Activated CD4-positive, alpha-beta T cell treated with anti-CD3 and anti-CD28 coated beads, Interleukin-2, Interleukin-6, amounts not matched to agents 100 ng/mL and 50 ng/mL, durations not matched to agents 16 hours and 8 hours (primary cell): ENCODE data around the gene MICAL2.

Source experiments
- DNase-seq: peaks from one replicate; pipeline ENCODE4 v3.0.0-alpha.2; 2020

The MICAL2 gene

DNA sequence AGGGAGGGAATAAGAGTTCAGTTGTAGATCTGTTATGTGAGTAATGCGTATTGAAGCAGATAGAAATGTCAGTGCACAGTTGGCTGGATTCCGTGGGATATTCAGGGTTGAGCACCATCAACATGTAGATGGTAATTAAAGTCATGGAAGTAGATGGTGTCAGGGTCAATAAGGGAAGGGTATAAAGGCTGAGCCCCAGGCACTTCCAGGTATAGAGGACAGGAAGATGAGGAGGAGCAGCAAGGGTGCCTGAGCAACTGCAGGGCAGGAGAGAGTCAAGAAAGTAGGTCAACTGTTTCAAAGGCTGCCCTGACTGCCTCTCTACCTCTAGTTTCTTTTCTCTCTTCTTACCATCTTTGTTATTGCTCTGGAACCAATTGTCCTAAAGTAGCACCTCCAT is 85.9 kb downstream of the MICAL2 start:
- peak; percentile 51 for DNase-seq

DNA sequence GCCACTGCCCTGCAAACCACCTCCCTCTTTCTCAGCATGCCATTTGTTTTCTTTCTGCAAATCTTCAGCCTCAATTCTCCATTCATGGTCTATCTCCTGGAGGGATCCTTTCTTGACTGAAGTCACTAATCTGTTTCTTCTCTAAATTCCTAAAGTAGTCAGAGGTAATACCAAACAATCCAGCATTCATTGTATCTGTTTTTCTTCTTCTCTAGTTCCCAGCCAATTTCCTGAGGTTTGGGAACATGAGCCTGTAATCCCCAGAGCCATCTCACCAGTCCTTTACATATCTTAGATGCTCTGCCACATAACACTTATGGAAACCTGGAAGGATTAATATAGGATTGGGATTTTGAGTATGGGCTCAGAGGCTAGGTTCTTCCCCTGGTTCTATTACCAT is 86.5 kb downstream of the MICAL2 start:
- DNase-seq: no peak

GRCh38 chr11:12198251-12199222 is 88.1 kb downstream of the MICAL2 start:
- DNase-seq: peak; percentile 50

GRCh38 chr11:12199231-12199948 is 89.0 kb downstream of the MICAL2 start:
- no peak for DNase-seq

GRCh38 chr11:12200279-12200990 is 90.0 kb downstream of the MICAL2 start:
- peak; percentile 67 for DNase-seq

DNA sequence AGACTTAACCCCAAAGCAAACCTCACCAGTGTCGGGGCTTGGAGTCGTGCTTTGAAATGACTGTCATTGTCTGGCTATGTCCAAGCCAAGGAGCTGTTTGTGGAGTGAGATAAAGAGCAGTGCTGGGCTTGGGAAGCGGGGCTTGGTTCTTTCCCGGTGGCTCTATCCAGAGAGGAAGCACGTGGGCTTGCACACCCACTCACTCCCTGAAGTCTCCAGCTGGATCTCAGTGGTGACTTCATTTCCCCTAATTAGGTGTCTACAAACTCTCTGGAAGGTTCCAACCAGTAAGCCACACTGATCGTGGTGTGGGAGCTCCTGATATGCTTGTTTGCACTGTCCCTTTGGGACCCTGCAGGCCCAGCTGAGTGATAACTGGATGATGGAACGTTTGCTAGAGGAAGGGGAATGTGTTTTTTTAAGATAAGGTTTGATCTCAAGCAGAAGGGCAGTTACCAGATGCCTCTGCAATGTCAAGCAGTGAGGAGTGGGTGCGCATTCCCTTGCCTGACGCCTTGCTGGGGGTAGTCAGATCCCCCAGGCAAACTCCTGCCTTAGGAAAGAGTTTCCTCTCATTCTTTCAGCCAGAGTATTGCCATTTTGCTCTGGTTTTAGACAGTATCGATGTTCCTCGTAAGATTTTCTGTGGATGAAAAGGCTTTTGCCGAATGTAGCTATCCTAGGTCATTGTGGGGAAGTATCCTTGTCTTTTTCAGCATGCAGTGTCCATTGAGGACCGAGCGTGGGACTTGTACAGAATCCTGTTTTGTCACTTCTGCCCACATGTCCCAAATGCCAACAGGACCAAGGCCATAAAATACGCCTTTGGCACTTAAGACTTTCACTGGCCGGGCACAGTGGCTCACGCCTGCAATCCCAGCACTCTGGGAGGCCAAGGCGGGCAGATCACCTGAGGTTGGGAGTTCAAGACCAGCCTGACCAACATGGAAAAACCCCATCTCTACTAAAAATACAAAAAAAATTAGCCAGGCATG is 90.9 kb downstream of the MICAL2 start:
- DNase-seq: no peak

GRCh38 chr11:12202661-12203310 is 92.4 kb downstream of the MICAL2 start:
- DNase-seq: no peak

GRCh38 chr11:12204506-12204905 is 94.1 kb downstream of the MICAL2 start:
- DNase-seq: no peak

GRCh38 chr11:12205330-12205729 is 94.9 kb downstream of the MICAL2 start:
- DNase-seq: no peak

GRCh38 chr11:12206529-12206928 is 96.1 kb downstream of the MICAL2 start:
- DNase-seq: no peak

DNA sequence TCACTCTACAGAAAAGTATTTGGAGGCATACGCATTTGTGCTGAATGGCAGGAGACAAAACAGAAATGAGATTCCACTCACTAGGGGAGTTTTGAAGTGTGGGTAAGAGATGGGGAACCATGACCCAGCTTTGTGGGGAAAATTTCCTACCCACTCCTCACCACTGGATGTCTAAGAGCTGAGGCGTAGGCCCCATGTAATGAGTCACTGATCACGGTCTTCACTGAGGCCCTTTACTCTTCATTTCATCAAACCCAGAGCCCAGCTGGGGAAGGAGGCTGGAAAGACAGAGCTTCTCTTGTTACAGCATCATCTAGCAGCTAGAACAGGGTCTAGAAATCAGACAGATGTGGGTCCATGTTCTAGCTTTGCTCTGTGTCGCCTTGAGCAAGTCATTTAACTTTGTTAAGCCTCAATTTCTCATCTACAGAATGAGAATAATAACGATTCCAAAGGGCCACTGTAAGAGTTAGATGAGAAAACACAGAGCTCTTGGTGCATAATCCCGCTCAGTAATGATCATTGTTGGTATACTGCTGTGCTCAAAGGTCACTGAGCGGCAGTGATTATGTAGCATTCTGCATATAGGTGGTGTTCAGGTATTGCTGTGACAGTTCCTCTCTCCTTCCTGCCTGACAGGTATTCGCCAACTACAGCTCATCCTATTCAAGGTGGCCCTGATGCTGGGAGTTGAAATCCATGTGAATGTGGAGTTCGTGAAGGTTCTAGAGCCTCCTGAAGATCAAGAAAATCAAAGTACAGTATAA is 97.2 kb downstream of the MICAL2 start:
- peak; percentile 67 for DNase-seq

DNA sequence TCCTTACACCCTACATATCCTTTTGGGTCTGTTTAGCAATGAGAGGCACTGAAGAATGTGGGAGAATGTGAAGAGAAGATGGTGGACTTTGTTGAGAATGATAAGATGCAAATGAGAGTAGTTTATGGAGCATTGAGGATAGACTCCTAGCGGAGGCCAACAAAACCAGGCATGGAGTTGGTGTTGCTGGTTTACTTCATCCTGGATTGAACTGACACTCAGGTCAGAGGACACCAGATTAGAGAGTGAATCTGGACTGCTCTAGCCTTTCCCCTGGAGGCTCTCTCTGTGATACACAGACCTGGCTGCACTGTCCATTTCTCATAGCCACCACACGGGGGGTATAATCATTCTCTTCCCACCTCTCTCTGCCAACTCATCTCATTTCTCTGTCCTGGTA is 98.7 kb downstream of the MICAL2 start:
- no peak for DNase-seq

- no peak for DNase-seq
Observed at GRCh38 chr11:12210200-12210599, 99.8 kb downstream of the MICAL2 start.

- DNase-seq: no peak
Observed at GRCh38 chr11:12211331-12212065, 101.1 kb downstream of the MICAL2 start.

DNA sequence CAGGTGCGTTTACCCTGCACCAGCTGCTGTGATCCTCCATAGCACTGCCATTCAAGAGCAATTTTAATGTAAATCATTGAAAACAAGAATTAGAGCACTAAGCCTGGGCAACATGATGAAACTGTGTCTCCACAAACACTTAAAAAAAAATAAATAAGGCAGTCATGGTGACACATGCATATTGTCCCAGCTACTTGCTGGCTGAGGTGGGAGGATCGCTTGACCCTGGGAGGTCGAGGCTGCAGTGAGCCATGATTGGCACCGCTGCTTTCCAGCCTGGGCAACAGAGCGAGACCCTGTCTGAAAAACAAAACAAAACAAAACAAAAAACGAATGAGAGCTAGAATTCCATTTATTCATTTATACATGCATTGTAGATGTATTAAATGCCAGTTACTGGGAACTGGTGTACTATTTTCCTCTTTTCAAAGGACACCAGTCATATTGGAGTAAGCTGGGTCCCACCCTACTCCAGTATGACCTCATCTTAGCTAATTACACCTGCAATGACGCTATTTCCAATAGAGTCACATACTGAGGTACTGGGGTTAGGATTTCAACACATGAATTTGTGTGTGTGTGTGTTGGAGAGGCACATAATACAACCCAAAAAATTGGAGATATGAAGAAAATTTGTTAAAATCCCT is 101.9 kb downstream of the MICAL2 start:
- no peak for DNase-seq

DNA sequence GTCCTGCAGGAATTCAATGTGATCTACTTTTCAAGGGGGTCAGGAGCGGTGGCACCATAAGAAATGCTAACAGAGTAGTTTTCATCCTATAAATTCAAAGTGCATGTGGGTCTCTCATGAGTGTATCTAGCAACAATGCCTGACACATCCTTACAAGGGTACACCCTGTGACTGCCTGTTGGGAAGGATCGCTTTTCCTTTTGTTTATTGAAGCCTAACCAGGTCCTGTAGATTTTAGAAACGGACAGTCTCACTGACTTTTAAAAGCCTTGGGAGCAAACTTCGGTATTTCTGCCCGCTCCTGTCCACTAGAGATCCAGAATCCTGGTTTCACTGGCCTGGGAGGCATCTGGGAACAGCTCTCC is 102.4 kb downstream of the MICAL2 start:
- DNase-seq: no peak

DNA sequence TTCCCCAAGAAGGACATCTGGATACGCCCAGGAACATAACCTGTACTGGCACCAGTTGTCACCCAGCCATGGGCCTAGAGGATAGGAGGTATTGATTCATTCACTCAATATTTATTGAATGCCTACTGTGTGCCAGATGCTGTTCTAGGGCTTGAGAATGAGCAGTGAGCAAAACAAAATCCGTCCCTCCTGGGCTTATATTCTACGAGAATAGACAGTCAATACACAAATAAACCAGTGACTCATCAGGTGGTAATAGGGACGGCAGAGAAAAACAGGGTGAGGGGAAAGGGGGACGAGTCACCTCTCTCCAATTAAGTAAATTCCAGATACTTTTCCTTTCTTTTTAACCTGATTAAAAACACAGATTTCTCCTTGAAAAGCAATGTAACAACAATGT is 103.5 kb downstream of the MICAL2 start:
- DNase-seq: no peak

GRCh38 chr11:12214751-12215150 is 104.4 kb downstream of the MICAL2 start:
- no peak for DNase-seq

- DNase-seq: no peak
Observed at GRCh38 chr11:12215181-12215593, 104.8 kb downstream of the MICAL2 start.

DNA sequence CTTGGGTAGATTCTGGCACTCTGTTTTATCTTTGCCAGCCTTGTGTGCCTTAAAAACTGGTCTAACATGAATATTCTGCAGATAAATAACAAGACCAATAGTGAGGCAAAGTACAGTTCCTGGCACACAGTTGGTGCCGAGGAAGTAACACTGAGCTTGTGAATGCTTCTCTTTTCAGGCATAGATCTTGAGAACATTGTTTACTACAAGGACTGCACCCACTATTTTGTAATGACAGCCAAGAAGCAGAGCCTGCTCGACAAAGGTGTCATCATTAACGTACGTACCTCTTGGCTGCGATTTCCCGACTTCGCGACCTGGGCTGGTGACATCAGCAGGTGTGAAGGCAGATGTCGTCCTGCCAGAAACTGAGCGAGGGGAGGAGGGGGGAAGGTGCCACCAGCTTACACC is 105.7 kb downstream of the MICAL2 start:
- DNase-seq: no peak
